Bronchial smooth muscle cell (primary cell): Measurements from ENCODE around the gene TRIML1. TPM values are rescaled to one million over a fixed set of nuclear protein-coding genes. Genes with fewer than 3 reads are reported as not detected.

Experiments used
- total RNA-seq: library from RNA; depleted of rRNA; stranded (reverse); fragments of >200 nt; gene quantifications from 2 replicates; pipeline ENCODE4 v1.2.1, GENCODE V29; 2014

TRIML1 gene, protein sequence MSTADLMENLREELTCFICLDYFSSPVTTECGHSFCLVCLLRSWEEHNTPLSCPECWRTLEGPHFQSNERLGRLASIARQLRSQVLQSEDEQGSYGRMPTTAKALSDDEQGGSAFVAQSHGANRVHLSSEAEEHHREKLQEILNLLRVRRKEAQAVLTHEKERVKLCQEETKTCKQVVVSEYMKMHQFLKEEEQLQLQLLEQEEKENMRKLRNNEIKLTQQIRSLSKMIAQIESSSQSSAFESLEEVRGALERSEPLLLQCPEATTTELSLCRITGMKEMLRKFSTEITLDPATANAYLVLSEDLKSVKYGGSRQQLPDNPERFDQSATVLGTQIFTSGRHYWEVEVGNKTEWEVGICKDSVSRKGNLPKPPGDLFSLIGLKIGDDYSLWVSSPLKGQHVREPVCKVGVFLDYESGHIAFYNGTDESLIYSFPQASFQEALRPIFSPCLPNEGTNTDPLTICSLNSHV
- total RNA-seq, result not detected in 2 replicates

DNA sequence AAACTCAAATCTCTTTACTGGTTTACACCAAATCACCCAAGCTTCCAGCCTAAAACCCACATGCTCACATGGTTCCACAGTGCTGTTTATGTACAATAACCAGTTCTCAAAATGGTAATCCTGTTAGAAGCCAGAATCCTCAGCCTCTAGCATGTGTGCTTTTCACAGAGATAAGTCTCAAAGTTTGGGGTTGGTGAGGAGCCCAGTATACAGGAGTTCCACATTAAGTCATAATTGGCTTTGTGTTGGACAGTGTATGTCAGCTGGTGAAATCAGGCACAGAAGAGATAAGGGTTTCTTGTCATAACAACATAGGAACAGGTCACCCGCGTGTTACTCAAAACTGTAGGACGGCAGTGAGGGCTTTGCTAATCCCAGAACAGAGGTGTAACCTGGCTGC is at the start of gene TRIML1:
Gene TRIML1, plus strand, starts transcription at position 301 of the 400 bp plus-strand sequence. CDS start 118 bp downstream, outside the sequence.

DNA sequence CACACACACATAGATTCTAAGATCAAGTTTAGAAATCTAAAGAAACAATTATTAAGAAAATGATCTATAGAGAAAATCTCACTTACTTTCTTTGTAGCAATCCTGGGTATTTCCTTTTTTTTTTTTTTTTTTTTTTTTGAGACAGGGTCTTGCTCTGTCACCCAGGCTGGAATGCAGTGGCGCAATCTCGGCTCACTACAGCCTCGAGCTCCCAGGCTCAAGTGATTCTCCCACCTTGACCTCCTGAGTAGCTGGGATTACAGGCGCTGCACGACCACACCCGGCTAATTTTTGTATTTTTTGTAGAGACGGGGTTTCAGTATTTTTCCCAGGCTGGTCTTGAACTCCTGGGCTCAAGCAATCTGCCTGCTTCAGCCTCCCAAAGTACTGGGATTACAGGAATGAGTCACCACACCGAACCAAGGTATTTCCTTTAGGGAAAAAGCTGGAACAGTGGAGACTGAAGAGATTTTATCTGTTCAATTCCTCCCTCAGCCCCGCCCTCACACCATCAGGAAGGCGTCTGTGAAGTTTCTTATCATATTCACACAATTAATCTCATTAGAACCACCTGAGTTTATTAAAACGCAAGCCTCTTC is 30.0 kb upstream of the TRIML1 start, which contains the start of gene TRIML2:
Gene TRIML2, minus strand, starts transcription at position 447 of the 599 bp plus-strand sequence. CDS start 4,235 bp downstream, outside the sequence.

Other genes starting within 250 kb of the TRIML1 start
- under 0.01 TPM in 1 of 2 replicates, not detected in the other for gene ZFP42, start 143.7 kb upstream of the TRIML1 start, total RNA-seq
- 0.16 TPM in 1 of 2 replicates, not detected in the other for gene TRIML2, start 29.8 kb upstream of the TRIML1 start, total RNA-seq